ENCODE measurements around the gene TSHZ2.

DNA sequence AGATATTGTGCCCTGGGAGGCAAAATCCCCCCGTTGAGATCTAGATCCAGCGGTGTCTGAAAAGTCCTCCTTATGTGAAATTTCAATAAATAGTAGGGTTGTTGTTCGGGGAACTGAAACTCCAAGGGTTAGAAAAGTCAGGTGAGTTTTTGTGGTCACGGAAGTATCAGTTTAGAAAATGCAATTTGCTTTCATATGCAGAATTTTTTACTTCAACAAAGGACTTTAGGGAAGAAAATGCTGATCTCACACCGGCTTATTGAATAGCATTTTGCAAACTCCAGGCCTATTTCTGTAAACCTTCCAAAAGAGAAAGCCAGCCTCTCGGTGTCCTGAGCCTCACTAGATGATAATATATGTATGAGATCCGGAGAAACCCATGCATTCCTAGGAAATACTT lies 254.7 kb downstream of the TSHZ2 start:
- TF ChIP-seq, protein P1, sequence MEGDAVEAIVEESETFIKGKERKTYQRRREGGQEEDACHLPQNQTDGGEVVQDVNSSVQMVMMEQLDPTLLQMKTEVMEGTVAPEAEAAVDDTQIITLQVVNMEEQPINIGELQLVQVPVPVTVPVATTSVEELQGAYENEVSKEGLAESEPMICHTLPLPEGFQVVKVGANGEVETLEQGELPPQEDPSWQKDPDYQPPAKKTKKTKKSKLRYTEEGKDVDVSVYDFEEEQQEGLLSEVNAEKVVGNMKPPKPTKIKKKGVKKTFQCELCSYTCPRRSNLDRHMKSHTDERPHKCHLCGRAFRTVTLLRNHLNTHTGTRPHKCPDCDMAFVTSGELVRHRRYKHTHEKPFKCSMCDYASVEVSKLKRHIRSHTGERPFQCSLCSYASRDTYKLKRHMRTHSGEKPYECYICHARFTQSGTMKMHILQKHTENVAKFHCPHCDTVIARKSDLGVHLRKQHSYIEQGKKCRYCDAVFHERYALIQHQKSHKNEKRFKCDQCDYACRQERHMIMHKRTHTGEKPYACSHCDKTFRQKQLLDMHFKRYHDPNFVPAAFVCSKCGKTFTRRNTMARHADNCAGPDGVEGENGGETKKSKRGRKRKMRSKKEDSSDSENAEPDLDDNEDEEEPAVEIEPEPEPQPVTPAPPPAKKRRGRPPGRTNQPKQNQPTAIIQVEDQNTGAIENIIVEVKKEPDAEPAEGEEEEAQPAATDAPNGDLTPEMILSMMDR (IDR thresholded peaks at IDR 0.05 in 2 of 3, conservative IDR thresholded peaks at IDR 0.05 in 1 of 3; ENCODE audit: insufficient read depth in 2 of 3, low read depth in 1 of 3, low read length in 3 of 3): no peak
- TF ChIP-seq LARP7 (IDR thresholded peaks at IDR 0.05) (no peak), ZNF184 (CRISPR knock-in tag; IDR thresholded peaks at IDR 0.05) (no peak), SIX5 (IDR thresholded peaks at IDR 0.05; ENCODE audit: borderline replicate concordance in 1 of 2, insufficient read depth in 1 of 2, low read depth in 1 of 2, low read length in 2 of 2) (no peak), SIN3A (IDR thresholded peaks at IDR 0.05; ENCODE audit: borderline replicate concordance in 2 of 2, control insufficient read depth in 1 of 2, low read depth in 2 of 2, low read length in 2 of 2) (no peak), LCOR (CRISPR knock-in tag; IDR thresholded peaks at IDR 0.05) (no peak), MEF2A (IDR thresholded peaks at IDR 0.05; ENCODE audit: control insufficient read depth, low read depth, low read length) (no peak), RAD21 (CRISPR knock-in tag; conservative IDR thresholded peaks at IDR 0.05 in 1 of 2, IDR thresholded peaks at IDR 0.05 in 1 of 2) (no peak), ZSCAN29 (IDR thresholded peaks at IDR 0.05) (no peak), ILK (tag; IDR thresholded peaks at IDR 0.05; ENCODE audit: borderline replicate concordance, low read depth) (no peak), MXI1 (IDR thresholded peaks at IDR 0.05; ENCODE audit: low read depth, low read length) (no peak)
